Activated naive CD4-positive, alpha-beta T cell treated with anti-CD3 and anti-CD28 coated beads, Interleukin-2, amount 10 ng/mL, durations not matched to agents 7 days and 5 days (primary cell): ENCODE data around the gene HNRNPR.

Experiments used
- CTCF ChIA-PET: fragments of 350-600 bp; sonication (Branson Sonifier 250); formaldehyde crosslinking; loops from one replicate; lab custom pipeline; 2021; ENCODE audit warnings: antibody characterized with exemption; lab: Charles Lee
- DNase-seq: peaks from one replicate; pipeline ENCODE4 v3.0.0-alpha.2; 2020
- H3K27ac Mint-ChIP-seq: one replicate; pipeline ENCODE4 v1.8.0; 2021; ENCODE audit warnings: mild to moderate bottlenecking, moderate library complexity, mixed read lengths
- H3K27me3 Mint-ChIP-seq: one replicate; pipeline ENCODE4 v1.8.0; 2021; ENCODE audit warnings: mild to moderate bottlenecking, mixed read lengths
- H3K36me3 Mint-ChIP-seq: one replicate; pipeline ENCODE4 v1.8.0; 2021; ENCODE audit warnings: mixed read lengths
- H3K4me1 Mint-ChIP-seq: one replicate; pipeline ENCODE4 v1.8.0; 2021; ENCODE audit warnings: mixed read lengths
- H3K4me3 Mint-ChIP-seq: one replicate; pipeline ENCODE4 v1.8.0; 2021; ENCODE audit warnings: mild to moderate bottlenecking, moderate library complexity, mixed read lengths
- H3K9me3 Mint-ChIP-seq: one replicate; pipeline ENCODE4 v1.8.0; 2021; ENCODE audit warnings: mixed read lengths

The HNRNPR gene

DNA sequence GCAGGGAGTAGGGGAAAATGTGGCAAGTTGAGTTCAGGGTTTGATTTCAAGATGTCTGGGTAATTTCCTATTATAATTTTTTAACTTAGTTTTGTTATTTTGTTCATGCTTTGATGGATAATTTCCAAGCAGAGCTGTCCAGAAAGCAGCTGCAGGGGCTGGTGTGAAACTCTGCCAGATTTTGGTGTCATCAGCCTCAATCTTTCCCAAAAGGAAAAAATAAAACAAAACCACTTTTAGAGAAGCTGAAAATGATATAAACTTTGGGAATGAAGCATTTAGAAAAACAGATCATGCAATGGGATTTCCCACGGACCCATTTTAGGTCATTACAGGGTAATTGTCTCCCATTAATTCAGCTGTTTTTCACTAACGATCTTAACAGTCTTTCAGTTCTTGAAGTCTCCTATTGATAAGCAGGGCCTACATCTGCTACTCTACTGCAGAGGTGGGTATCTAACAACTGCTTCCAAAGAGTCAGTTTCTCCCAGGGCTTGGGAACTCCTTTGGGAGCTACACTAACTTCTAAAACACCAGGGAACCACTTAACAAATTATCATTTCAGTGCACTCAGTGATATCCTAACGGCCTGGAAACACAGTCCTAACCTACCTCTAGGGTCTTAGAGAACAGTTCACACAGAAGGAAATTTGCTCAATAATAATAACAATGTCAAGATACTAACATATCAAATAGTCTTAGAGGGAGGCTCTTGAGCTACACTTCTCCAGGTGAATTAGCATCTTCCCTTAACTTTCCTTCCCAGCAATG, 13.2 kb upstream of the HNRNPR start:
- peaks cover 5% of the 10 kb centered on the region for H3K4me1 Mint-ChIP-seq
- H3K4me3 Mint-ChIP-seq = no peak overlapping the region
- DNase-seq = no peak
- CTCF ChIA-PET = interaction anchor here (0.6 to 1.2 kb wide), 3 partner anchors 20 to 117 kb away, joined by 3 read pairs; no protein-coding TSS in a partner anchor
- peaks cover 35% of the 10 kb centered on the region for H3K36me3 Mint-ChIP-seq
- no peak overlapping the region for H3K27ac Mint-ChIP-seq
- peaks cover 55% of the 10 kb centered on the region for H3K9me3 Mint-ChIP-seq
- H3K27me3 Mint-ChIP-seq = no peaks in the 10 kb centered on the region

DNA sequence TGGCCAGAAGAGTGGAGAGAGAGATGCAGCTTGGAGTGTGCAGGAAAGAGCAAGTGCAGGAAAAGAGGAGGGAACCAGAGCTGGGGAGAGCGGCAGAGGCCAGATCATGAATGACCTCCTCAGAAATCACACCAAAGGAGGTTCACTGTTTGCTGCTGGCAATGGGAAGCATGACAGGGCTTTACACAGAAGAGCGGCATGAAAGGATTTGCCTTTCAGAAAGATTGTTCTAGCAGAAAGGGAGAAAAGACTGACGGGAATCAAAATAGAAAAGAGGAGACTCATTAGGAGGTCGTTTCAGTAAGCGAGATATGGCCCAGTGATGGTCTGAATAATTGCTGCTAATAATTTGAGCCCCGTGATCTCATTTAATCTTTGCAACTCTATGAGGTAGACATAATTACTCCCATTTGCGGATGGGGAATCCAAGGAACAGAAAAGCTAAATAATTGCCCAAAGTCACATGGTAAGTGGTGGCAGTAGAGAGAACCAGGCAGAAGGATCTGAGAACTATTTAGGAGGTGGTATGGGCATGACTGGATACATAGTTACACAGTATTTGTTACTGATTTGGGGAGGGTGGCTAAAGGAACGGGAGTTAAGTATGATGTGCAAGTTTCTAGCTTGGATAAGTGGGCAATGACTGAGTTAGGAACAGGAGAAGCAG, 12.5 kb upstream of the HNRNPR start:
- no peaks in the 10 kb centered on the region for H3K27me3 Mint-ChIP-seq
- CTCF ChIA-PET = interaction anchor here (0.6 to 1.2 kb wide), 3 partner anchors 20 to 116 kb away, joined by 3 read pairs; no protein-coding TSS in a partner anchor
- no peak overlapping the region for H3K4me3 Mint-ChIP-seq
- peaks cover 48% of the 10 kb centered on the region for H3K9me3 Mint-ChIP-seq
- no peak for DNase-seq
- H3K36me3 Mint-ChIP-seq = peaks cover 28% of the 10 kb centered on the region
- peaks cover 5% of the 10 kb centered on the region for H3K4me1 Mint-ChIP-seq
- H3K27ac Mint-ChIP-seq = no peak overlapping the region

DNA sequence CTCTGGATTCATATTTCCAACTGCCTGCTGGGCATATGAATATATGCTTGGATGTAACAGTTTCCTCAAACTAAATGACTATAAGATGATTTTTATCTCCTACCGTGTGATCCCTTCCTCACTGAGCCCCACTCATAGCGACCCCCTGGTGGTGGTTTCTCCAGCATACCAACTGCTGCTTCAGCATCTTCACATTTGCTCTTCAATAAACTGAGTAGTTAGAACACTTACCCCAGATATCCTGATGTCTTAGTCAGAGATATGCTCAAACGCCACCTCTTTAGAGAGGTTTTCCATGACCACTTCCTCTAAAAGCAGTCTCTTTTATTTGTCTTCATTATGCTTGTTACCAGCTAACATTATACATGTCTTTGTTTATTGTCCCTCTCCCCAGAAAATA, 10.2 kb upstream of the HNRNPR start:
- Mint-ChIP-seq H3K36me3 (peaks cover 5% of the 10 kb centered on the region), H3K27ac (no peak overlapping the region), H3K4me1 (peaks cover 5% of the 10 kb centered on the region), H3K9me3 (peaks cover 24% of the 10 kb centered on the region), H3K27me3 (peaks cover 5% of the 10 kb centered on the region), H3K4me3 (no peak overlapping the region)
- no peak for DNase-seq
- CTCF ChIA-PET = no interaction called here

DNA sequence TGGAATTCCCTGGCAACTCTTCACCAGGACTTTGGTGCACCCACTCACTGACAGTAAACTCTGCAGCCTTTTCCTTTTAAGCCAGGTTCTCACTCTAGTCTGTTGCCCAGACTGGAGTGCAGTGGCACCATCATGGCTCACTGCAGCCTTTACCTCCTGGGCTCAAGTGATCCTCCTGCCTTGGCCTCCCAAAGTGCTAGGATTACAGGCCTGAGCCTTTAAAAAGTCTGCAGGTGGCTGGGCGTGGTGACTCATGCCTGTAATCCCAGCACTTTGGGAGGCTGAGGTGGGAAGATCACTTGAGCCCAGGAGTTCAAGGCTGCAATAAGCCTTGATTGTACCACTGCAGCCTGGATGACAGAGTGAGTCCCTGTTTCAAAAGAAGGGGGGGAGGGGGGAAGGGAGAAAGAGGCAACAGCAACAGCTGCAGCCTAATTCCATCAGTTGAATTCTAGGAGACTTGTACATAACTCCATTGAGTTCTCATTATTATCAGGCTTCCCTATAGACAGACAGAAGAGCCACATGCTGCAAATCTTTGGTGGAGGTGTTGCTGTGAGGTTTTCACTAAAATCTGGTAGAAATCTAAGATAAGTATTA, 8.1 kb upstream of the HNRNPR start:
- Mint-ChIP-seq H3K27me3 (peaks cover 9% of the 10 kb centered on the region), H3K4me3 (no peak overlapping the region), H3K4me1 (peaks cover 5% of the 10 kb centered on the region), H3K27ac (no peak overlapping the region), H3K36me3 (no peaks in the 10 kb centered on the region), H3K9me3 (peaks cover 10% of the 10 kb centered on the region)
- CTCF ChIA-PET = no interaction called here
- DNase-seq = no peak

DNA sequence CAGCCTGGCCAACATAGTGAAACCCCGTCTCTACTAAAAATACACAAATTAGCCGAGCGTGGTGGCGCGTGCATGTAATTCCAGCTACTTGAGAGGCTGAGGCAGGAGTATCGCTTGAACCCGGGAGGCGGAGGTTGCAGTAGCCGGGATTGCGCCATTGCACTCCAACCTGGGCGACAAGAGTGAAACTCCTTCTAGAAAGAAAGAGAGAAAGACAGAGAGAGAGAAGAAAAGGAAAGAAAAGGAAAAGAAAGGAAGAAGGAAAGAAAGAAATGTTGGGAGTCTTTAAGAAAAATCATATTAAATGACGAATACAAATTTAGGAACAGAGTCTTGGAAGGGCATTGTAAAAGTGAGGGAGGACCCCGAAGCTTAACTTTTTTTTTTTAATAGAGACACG, 1.8 kb upstream of the HNRNPR start:
- CTCF ChIA-PET = interaction anchor here (0.5 to 1.0 kb wide), 2 partner anchors 22 to 24 kb away, joined by 3 to 4 read pairs; no protein-coding TSS in a partner anchor
- H3K4me3 Mint-ChIP-seq = peak overlapping the region; percentile 23
- H3K27ac Mint-ChIP-seq = peak overlapping the region; percentile 45
- H3K4me1 Mint-ChIP-seq = peaks cover 24% of the 10 kb centered on the region
- peaks cover 6% of the 10 kb centered on the region for H3K27me3 Mint-ChIP-seq
- no peak for DNase-seq
- peaks cover 9% of the 10 kb centered on the region for H3K36me3 Mint-ChIP-seq
- no peaks in the 10 kb centered on the region for H3K9me3 Mint-ChIP-seq

DNA sequence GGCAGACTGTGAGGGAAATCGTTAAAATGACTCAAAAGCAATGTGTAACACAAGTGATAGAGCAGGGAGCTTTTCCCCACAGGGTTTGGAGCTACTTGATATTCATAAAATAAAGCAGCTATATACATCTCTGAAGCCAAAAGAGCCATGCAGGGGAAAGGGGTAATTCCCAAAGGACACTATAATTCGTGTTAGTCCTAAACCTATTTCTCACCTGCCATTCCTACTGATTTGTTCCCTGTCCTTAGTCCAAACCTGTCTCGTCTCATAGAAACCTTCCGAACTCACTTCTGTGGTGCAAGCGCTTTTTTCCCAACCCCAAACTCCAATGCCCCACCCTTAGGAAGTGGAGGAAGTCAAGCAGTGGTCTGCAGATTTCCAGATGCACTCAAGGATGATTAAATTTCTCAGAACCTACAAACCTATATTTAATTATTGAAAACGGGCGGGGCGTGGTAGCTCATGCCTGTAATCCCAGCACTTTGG, 946 bp upstream of the HNRNPR start:
- Mint-ChIP-seq H3K9me3 (no peaks in the 10 kb centered on the region), H3K27ac (peak overlapping the region; percentile 95), H3K36me3 (peaks cover 16% of the 10 kb centered on the region), H3K27me3 (peaks cover 4% of the 10 kb centered on the region), H3K4me1 (peaks cover 33% of the 10 kb centered on the region), H3K4me3 (peak overlapping the region; percentile 94)
- no peak for DNase-seq
- CTCF ChIA-PET = interaction anchor here (1.0 to 1.3 kb wide), 3 partner anchors 23 to 58 kb away, joined by 4 to 6 read pairs (median 6); no protein-coding TSS in a partner anchor

DNA sequence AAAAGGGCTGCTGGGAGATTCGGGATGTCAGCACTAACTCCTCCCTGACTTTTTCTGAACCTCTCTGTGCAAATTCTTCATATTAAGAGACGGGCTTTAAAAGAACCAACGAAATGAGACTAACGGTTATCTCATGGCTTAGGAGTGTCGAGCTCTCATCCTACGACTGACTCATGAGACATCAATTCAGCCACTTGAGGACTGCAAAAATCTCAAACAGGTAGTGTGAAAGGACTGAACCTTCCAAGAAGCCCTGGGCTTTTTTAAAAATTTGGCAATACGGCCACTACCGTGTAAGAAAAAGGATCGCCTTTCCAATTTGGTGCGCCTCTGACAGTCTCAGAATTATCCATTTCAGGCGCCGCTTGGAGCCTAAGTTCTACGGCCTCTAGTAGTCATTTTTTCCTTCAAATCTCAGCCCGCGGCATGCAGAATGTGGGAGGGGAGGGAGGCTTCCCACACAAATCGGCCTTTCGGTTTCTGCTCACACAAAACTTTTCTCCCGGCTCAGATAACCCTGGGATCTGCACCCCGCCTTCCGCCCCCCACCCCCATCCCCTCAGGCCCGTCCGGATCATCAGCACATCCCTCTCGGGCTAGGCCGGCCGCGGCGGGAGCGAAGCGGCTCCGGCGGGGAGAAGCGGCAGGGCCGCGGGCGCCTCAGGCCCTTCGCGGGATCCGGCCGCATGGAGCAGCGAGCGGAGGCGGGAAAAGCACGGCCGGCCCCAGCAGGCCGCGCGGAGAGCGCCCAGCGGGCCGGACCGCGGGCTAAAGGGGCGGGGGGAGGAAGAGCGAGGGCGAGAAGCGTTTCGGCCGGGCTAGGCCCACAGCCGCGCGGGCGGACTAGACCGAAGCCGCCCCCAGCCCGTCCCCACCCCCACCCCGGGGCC, 618 bp downstream of the HNRNPR start:
- Mint-ChIP-seq H3K4me3 (peak overlapping the region; percentile 82), H3K27me3 (peaks cover 1% of the 10 kb centered on the region), H3K27ac (peak overlapping the region; percentile 95), H3K9me3 (no peaks in the 10 kb centered on the region), H3K4me1 (peaks cover 46% of the 10 kb centered on the region), H3K36me3 (peaks cover 27% of the 10 kb centered on the region)
- peak; percentile 56 for DNase-seq
- CTCF ChIA-PET = interaction anchor here (1.1 to 1.3 kb wide), 2 partner anchors 25 to 60 kb away, joined by 6 read pairs; no protein-coding TSS in a partner anchor

DNA sequence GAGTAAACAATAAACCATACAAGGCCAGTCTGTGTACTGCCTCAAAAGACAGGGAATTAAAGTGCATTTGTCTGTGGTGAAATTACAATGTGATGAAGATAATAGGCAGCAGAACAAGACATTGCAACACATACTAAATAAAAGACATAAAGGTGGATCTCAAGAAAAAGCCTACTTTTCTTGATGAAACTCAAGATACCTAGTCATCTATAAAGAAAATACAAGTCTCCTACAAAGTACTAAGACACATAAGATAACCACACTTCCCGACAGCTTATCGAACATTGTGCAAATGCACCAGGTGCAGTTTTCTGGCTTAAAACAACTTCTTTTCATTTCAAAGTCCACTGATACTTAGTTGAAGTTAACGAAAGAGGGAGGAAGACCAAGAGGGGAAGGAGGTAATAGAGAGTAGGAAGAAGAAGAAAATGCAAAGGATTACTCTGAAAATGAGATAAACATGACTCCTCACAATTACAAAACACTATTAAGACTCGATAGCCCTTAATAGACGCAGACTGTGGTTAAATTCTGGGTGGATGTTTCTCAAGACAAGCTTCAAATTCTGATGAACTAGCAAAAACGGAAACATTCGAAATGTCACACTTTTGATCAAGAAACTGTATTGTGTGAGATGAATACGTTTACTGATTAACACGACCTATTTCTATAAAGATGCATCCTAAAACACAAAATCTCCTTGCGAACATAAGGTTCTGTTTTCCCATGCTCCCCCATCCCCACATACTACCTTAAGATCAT, 2.0 kb downstream of the HNRNPR start:
- Mint-ChIP-seq H3K36me3 (peaks cover 38% of the 10 kb centered on the region), H3K9me3 (no peaks in the 10 kb centered on the region), H3K4me3 (peak overlapping the region; percentile 82), H3K27me3 (no peaks in the 10 kb centered on the region), H3K4me1 (peaks cover 57% of the 10 kb centered on the region), H3K27ac (peak overlapping the region; percentile 95)
- CTCF ChIA-PET = interaction anchor here (1.1 kb wide), 1 partner anchor 26 kb away, joined by 3 read pairs; no protein-coding TSS in a partner anchor
- no peak for DNase-seq

DNA sequence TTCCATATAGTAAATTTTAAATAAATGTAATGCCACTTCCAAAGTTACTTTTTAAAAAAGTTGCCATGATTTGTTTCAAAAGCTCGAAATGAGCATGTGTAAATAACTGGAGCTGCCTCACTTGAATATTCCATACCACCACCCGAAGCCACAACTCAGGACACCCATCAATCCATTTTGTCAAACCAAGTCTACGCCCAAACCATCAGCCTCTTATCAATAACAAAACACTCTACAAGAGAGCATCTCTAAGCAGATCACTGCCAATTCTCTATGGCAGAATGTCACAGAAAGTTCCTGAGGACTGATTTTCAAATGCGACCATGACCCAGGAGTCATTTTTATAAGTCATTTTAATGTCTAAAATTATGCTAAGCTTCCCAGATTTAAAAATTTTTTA, 4.5 kb downstream of the HNRNPR start:
- Mint-ChIP-seq H3K27ac (no peak overlapping the region), H3K4me3 (no peak overlapping the region), H3K4me1 (peaks cover 54% of the 10 kb centered on the region), H3K9me3 (no peaks in the 10 kb centered on the region), H3K27me3 (no peaks in the 10 kb centered on the region), H3K36me3 (peaks cover 51% of the 10 kb centered on the region)
- no peak for DNase-seq
- CTCF ChIA-PET = interaction anchor here (1.5 to 1.8 kb wide), 3 partner anchors 20 to 83 kb away, joined by 3 to 4 read pairs (median 4); no protein-coding TSS in a partner anchor

DNA sequence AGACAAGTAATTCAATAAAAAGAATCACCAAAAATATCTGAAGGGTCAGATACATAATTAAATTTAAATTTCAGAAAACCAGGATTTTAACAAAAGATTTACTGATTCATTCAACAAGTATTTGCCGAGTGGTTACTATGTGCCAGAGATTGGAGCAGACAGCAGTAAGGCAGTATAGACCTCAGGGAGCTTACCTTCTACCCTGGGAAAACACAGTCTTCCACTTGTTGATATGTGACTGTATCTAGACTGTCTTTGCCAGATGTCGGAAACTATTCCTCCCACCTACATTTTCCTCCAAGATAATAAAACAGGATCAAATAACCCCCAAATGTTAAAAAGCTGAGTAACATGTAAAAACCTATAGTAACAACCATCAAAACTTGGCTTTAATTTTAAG, 6.2 kb downstream of the HNRNPR start:
- Mint-ChIP-seq H3K4me1 (peaks cover 56% of the 10 kb centered on the region), H3K27me3 (no peaks in the 10 kb centered on the region), H3K4me3 (no peak overlapping the region), H3K36me3 (peaks cover 66% of the 10 kb centered on the region), H3K9me3 (no peaks in the 10 kb centered on the region), H3K27ac (no peak overlapping the region)
- DNase-seq = no peak
- CTCF ChIA-PET = no interaction called here

DNA sequence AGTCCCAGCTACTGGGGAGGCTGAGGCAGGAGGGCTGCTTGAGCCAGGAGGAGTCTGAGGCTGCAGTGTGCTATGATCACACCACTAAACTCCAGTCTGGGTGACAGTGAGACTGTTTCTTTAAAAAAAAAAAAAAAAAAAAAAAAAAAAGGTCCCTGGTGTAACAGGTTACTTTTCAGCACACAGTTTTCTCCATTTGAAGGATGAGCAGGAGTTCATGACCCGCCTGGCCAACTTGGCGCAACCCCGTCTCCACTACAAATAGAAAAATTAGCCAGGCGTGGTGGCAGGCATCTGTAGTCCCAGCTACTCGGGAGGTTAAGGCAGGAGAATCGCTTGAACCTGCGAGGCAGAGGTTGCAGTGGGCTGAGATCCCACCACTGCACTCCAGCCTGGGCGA, 12.4 kb downstream of the HNRNPR start:
- no peak overlapping the region for H3K4me3 Mint-ChIP-seq

DNA sequence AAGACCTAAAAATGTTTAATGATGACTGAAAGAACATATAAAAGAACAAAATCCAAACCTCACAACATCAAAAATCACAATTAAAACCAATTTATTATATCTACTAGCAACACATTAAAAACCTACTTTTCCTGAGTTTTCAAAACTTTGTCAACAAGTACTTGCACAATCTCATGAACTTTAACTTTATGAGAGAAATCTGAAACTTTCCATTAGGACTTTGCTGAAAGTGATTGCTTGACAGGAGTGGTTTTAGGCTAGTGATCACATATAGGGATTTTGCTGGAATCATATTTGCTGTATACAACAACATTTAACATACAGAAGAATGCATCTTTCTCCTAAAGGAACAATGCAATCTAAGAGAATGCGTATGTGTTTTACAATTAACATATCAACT, 13.2 kb downstream of the HNRNPR start:
- Mint-ChIP-seq H3K4me3 (no peak overlapping the region), H3K27ac (peak overlapping the region; percentile 45), H3K36me3 (peaks cover 67% of the 10 kb centered on the region), H3K27me3 (no peaks in the 10 kb centered on the region), H3K9me3 (no peaks in the 10 kb centered on the region), H3K4me1 (peaks cover 19% of the 10 kb centered on the region)
- CTCF ChIA-PET = no interaction called here
- DNase-seq = no peak

More for the DNA sequence above, 12.4 kb downstream of the HNRNPR start:
- Mint-ChIP-seq H3K36me3 (peaks cover 65% of the 10 kb centered on the region), H3K27ac (no peak overlapping the region), H3K4me1 (peaks cover 15% of the 10 kb centered on the region), H3K9me3 (no peaks in the 10 kb centered on the region), H3K27me3 (no peaks in the 10 kb centered on the region)
- no peak for DNase-seq
- CTCF ChIA-PET = no interaction called here

DNA sequence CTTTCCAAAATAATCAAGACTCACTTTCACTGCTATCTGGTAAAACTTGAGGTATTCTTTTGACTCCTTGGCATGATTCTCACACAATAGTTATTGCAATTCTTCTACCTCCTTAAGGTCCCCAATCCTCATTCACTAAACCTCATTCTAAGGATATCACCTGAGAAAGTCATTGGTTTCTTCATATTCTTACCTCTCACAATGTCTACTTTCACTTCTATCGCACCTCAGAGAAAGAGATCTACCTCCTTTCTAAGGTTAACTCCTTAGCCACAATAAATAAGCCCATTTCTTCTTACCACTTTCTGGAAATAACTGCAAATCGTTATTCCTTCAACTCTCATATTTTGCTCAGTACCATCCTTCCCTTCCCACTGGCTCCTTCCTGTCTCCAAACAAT, 18.7 kb downstream of the HNRNPR start:
- CTCF ChIA-PET = no interaction called here
- H3K27me3 Mint-ChIP-seq = no peaks in the 10 kb centered on the region
- DNase-seq = no peak
- no peak overlapping the region for H3K4me3 Mint-ChIP-seq
- no peaks in the 10 kb centered on the region for H3K9me3 Mint-ChIP-seq
- H3K27ac Mint-ChIP-seq = no peak overlapping the region
- H3K36me3 Mint-ChIP-seq = peaks cover 54% of the 10 kb centered on the region
- peaks cover 21% of the 10 kb centered on the region for H3K4me1 Mint-ChIP-seq
